ENCODE measurements around the gene ADAMTSL3.
"Not testable (repeated sequence)": the region's sequence is repeated elsewhere in the genome, so short reads cannot be mapped to it uniquely, and the experiment has no call there.

ADAMTSL3 gene

GRCh38 chr15:84063674-84064073, 409.8 kb downstream of the ADAMTSL3 start:
- DNase-seq; intact Hi-C loops (cut with DNase I): not testable (repeated sequence)

- DNase-seq; intact Hi-C loops (cut with DNase I): not testable (repeated sequence)
Measured at GRCh38 chr15:84068674-84069073, 414.8 kb downstream of the ADAMTSL3 start.

GRCh38 chr15:84078038-84078437, 424.1 kb downstream of the ADAMTSL3 start:
- intact Hi-C loops (cut with DNase I); DNase-seq: not testable (repeated sequence)

GRCh38 chr15:84079325-84079884, 425.5 kb downstream of the ADAMTSL3 start:
- DNase-seq; intact Hi-C loops (cut with DNase I): not testable (repeated sequence)

GRCh38 chr15:84079885-84080777, 426.2 kb downstream of the ADAMTSL3 start:
- intact Hi-C loops (cut with DNase I): no loop called here
- DNase-seq: peak; percentile 20 to 94 (median 66)

GRCh38 chr15:84080778-84081084, 426.8 kb downstream of the ADAMTSL3 start:
- DNase-seq: not testable (repeated sequence)

GRCh38 chr15:84081391-84082168, 427.7 kb downstream of the ADAMTSL3 start:
- intact Hi-C loops (cut with DNase I): no loop called here
- no peak for DNase-seq

More at GRCh38 chr15:84080778-84081084, 426.8 kb downstream of the ADAMTSL3 start:
- intact Hi-C loops (cut with DNase I): not testable (repeated sequence)

- intact Hi-C loops (cut with DNase I): no loop called here
- no peak for DNase-seq
Measured at GRCh38 chr15:84082739-84083138, 428.8 kb downstream of the ADAMTSL3 start.

GRCh38 chr15:84086071-84086470, 432.1 kb downstream of the ADAMTSL3 start:
- intact Hi-C loops (cut with DNase I): not testable (repeated sequence)

More at GRCh38 chr15:84086071-84086470, 432.1 kb downstream of the ADAMTSL3 start:
- not testable (repeated sequence) for DNase-seq

Data from posterior cingulate gyrus (tissue), 11 donors.